ENCODE data around the gene SZT2. TPM values are rescaled to one million over a fixed set of nuclear protein-coding genes. Genes with fewer than 3 reads are reported as not detected.
"Not testable (repeated sequence)": the region's sequence is repeated elsewhere in the genome, so short reads cannot be mapped to it uniquely, and the experiment has no call there.

Gene SZT2
- total RNA-seq, 1 donor from 2014 or later, result 10.6 TPM

GRCh38 chr1:43464681-43465504 lies 75.2 kb downstream of the SZT2 start:
- no peak for DNase-seq (ENCODE audit: low read depth)
- H3K4me3 ChIP-seq (ENCODE audit: low read depth, low read length), result no peak overlapping the region

DNA sequence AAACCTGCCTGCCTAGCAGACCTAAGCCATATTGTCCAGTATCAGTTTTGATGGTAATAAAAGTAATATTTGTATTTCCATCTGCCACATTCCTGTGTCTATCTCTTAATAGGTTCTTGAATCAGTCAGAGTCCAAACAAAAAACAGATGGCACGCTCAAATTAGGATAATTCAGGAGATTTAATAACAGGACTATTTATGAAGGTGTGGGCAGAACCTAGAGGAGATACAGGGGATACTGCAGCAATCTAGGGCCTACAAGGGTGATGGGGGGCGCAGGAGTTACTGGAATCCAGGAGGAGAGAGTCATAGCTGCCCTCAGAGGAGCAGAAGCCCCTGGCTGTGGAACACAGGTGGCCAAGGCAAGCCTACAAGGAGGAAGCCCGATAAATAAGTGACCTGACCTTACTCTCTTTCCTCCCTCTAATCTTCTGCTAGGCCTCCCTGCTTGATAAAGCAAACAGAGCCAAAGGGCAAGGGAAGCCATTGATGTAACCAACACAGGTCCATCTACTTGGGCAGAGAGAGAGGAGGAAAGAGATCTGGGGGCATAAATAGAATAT lies 75.9 kb downstream of the SZT2 start:
- TF ChIP-seq, protein P1, sequence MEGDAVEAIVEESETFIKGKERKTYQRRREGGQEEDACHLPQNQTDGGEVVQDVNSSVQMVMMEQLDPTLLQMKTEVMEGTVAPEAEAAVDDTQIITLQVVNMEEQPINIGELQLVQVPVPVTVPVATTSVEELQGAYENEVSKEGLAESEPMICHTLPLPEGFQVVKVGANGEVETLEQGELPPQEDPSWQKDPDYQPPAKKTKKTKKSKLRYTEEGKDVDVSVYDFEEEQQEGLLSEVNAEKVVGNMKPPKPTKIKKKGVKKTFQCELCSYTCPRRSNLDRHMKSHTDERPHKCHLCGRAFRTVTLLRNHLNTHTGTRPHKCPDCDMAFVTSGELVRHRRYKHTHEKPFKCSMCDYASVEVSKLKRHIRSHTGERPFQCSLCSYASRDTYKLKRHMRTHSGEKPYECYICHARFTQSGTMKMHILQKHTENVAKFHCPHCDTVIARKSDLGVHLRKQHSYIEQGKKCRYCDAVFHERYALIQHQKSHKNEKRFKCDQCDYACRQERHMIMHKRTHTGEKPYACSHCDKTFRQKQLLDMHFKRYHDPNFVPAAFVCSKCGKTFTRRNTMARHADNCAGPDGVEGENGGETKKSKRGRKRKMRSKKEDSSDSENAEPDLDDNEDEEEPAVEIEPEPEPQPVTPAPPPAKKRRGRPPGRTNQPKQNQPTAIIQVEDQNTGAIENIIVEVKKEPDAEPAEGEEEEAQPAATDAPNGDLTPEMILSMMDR (conservative IDR thresholded peaks at IDR 0.05; ENCODE audit: low read depth, low read length), result no peak

More at GRCh38 chr1:43464681-43465504, 75.2 kb downstream of the SZT2 start:
- TF ChIP-seq, protein P1 (conservative IDR thresholded peaks at IDR 0.05; ENCODE audit: low read depth, low read length), result no peak

GRCh38 chr1:43466403-43466802 lies 76.7 kb downstream of the SZT2 start:
- no peak for DNase-seq (ENCODE audit: low read depth)
- H3K4me3 ChIP-seq (ENCODE audit: low read depth, low read length), result no peak overlapping the region
- TF ChIP-seq, protein P1 (conservative IDR thresholded peaks at IDR 0.05; ENCODE audit: low read depth, low read length), result no peak

More for the DNA sequence above, 75.9 kb downstream of the SZT2 start:
- H3K4me3 ChIP-seq (ENCODE audit: low read depth, low read length), result no peak overlapping the region
- no peak for DNase-seq (ENCODE audit: low read depth)

- DNase-seq (ENCODE audit: low read depth), result no peak
- TF ChIP-seq, protein P1 (conservative IDR thresholded peaks at IDR 0.05; ENCODE audit: low read depth, low read length), result no peak
- no peak overlapping the region for H3K4me3 ChIP-seq (ENCODE audit: low read depth, low read length)
Observed at GRCh38 chr1:43468414-43468813, 78.7 kb downstream of the SZT2 start.

DNA sequence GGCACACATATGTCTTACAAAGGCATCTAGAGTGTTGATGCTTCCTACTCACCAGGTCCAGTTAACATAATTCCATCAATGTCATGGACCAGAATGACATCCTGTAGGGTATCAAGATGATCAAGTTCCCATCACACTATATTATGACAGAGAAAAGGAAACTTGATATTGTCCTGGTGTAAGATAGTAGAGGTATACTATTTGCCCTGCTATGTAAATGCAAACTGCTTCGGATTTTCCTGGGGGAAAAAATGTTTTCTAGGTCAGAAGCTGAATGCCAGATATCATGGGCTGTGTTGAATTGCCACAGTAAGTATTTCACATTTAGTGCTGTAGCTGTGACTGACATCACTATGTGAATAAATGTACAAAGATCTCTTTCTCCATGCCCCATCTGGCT lies 80.2 kb downstream of the SZT2 start:
- DNase-seq (ENCODE audit: low read depth), result no peak
- TF ChIP-seq, protein P1 (conservative IDR thresholded peaks at IDR 0.05; ENCODE audit: low read depth, low read length), result no peak
- H3K4me3 ChIP-seq (ENCODE audit: low read depth, low read length), result no peak overlapping the region

- DNase-seq (ENCODE audit: low read depth), result no peak
- TF ChIP-seq, protein P1 (conservative IDR thresholded peaks at IDR 0.05; ENCODE audit: low read depth, low read length), result no peak
Observed at GRCh38 chr1:43472087-43472462, 82.4 kb downstream of the SZT2 start.

DNA sequence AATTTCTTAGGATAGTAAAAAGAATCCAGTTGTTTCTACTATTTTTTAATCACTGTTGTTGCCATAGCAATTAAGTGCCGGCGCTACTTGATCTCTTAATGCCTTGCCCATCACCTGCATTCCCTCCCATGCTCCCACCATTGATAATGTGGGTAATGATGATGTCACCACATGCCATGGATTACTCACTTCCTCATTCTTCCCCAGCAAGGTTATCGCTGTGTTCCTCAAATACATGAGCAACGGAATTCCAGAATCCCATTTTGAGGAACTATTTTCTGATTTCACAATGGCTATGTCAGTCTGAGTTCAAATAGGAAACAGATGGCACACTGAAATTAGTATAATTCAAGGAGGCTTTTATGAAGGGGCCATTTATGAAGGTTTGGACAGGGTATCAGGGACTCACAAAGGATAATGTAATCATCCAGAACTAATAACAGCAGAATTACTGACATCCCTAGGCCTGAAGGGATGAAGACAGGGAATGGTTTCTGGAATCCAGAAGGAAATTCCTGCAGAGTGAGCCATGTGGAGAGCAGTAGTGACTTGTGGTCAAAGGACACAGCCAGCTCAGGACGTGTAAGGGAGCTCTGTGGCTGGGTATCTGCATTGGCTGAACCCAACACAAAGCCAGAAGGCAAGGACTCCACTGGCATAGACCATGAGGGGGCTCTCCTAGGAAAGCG lies 82.9 kb downstream of the SZT2 start:
- H3K4me3 ChIP-seq (ENCODE audit: low read depth, low read length), result not testable (repeated sequence)
- DNase-seq (ENCODE audit: low read depth), result peak; percentile 88

More at GRCh38 chr1:43472087-43472462, 82.4 kb downstream of the SZT2 start:
- no peak overlapping the region for H3K4me3 ChIP-seq (ENCODE audit: low read depth, low read length)

Data from epithelial cell of proximal tubule (primary cell).